Embryonic facial prominence (tissue), 1 donor: ENCODE results near the gene GCSAML.
"Not testable (repeated sequence)": the region's sequence is repeated elsewhere in the genome, so short reads cannot be mapped to it uniquely, and the experiment has no call there.

ENCODE experiments used
- DNase-seq: peaks from one replicate; pipeline ENCODE4 v3.0.0-alpha.2; 2016; ENCODE audit errors: extremely low spot score

The GCSAML gene

GRCh38 chr1:247548769-247549182, at the start of gene GCSAML:
Gene GCSAML (plus strand): TSS chr1:247549134. CDS start chr1:247549192, 58 bp downstream.
- no peak for DNase-seq

GRCh38 chr1:247500865-247501264, 48.1 kb upstream of the GCSAML start:
- no peak for DNase-seq

DNA sequence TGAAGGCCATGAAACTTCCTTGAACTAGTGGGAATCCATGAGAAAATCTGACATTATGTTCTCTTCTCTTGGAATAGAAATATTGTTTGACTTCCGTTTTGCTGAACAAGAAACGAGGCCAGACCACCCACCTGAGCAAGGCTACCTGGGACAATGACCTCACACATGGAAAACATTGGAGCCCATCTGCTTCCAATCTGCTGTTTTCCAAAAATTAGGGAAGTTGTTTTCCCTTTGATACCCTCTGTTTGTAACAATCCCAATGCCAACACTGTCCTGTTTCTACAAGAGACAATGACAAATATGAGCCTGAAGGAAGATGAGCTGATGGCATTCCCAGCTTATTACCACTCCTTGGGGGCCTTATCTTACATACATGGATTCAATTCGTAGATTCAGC, 42.1 kb upstream of the GCSAML start:
- no peak for DNase-seq

DNA sequence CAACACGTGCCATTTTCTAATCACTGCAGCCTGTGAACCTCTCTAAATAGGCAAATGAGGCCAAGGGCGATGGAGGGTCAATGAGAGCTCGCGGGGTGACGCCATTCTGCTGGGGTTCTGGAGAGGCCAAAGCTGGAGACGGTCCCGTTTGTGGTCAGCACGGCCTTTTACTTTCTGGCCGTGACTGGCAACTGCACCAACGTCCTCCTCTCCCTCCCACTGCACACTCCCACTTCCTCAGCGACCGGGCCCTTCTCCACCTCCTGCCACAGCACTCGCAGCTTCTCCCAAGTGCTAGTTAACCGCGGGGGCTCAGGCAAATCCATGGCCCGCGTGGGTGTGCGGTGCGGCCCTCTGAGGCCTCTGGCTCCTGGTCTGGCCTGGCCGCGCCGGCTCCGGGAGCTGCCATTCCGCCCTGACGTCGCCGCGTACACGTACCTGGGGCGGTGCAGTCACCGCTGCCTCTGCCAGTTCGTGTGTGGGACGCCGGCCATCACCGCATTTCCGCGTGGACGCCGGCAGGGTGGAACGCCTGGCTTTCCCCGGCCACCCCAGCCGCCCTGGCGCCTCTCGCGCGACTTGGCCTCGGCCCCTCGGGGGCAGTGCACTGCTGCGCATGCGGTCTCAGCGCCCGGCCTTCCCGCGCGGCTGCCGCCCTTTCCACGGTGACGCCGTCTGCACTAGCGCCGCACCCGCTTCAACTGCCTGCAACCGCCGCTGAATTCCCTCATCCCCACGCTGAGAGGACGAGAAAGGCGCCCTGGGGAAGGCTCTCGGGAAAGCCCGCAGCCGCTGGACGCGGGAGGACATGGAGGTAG, 30.9 kb upstream of the GCSAML start:
- no peak for DNase-seq

DNA sequence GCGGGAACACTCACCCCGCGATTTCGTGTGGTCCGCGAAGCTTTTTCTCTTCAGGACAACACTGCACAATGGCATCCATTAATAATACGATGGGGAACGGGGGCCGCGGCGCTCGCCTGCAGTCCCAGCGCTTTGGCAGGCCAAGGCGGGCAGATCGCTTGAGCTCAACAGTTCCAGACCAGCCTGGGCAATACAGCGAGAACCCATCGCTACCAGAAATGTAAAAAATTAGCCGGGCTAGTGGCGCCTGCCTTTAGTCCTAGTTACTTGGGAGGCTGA, 30.4 kb upstream of the GCSAML start:
- no peak for DNase-seq

GRCh38 chr1:247521886-247522285, 27.0 kb upstream of the GCSAML start:
- DNase-seq, result not testable (repeated sequence)

DNA sequence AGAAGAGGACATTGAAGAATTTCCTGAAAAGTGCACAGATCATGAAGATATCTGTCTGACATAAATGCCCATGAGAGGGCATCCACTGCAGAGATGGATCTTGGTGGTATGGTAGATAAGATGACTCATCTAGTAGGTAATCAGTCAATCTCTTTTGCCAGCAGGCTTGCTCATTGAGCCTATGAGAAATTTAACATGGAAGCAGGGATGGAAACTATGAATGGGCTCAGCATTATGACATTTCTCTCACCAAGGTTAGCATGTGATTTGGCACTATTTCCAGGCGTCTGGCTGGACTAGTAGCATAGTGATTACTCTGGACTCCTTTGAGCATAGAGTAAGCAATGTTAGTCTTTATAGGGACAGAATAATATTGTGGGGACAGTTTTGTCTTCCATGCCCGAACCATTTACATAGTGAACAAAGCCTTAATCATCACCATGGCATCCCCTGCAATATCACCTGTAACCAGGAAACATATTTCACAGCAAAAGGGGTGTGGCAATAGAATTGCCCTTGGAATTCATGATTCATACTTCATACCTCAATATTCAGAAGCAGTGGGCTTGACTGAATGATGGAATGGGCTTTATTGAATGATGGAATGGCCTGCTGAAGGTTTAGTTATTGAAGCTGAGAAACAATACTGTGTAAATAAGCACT, 20.0 kb upstream of the GCSAML start:
- no peak for DNase-seq

GRCh38 chr1:247529771-247530355, 19.1 kb upstream of the GCSAML start:
- no peak for DNase-seq

DNA sequence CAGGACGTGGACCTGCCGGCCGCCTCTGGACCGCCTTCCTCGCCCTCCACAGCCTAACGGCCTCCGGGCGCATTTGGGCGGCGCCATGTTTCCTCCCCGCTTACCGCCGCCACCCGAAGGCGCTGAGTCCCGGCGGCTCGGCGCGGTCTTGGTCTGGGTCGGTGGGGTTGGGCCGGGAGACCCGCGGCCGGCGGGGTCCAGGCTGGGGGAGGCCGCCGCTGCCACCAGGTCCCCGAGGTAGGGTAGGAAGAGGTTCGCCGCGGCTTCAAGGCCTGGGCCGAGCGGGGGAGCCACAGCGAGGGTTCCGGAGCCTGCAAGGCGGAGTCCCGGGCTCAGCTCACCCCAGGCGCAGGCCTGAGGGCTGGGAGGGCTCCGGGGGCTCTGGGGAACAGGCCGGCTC, 18.1 kb upstream of the GCSAML start:
- DNase-seq, result no peak

GRCh38 chr1:247531937-247532336, 17.0 kb upstream of the GCSAML start:
- DNase-seq, result no peak

DNA sequence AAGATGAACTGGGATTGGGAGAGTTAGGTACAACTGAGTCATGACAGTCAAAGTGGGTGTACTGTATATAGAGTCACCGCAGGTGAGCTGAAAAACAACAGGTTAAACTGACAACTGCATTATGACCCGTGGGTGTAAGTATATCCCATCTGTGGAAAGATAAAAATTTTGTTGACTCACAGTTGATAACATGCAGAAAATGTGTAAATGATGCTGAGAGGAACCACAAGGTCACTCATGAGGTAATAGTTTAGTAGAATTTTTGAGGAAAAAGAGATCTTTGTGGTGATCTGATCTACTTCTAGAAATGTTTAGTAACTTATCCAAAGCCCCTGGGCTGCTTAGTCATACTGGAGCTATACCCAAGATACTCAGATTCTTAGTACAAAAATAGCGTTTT, 13.5 kb upstream of the GCSAML start:
- no peak for DNase-seq

GRCh38 chr1:247536340-247536739, 12.6 kb upstream of the GCSAML start, which contains the start of gene OR2C3:
Gene OR2C3 (minus strand): TSS chr1:247536440. CDS start chr1:247532511, 3,929 bp downstream.
- DNase-seq, result no peak

- DNase-seq, result no peak
Observed at GRCh38 chr1:247538561-247538960, 10.4 kb upstream of the GCSAML start.

- no peak for DNase-seq
Observed at GRCh38 chr1:247539215-247539614, 9.7 kb upstream of the GCSAML start.

GRCh38 chr1:247540581-247540980, 8.4 kb upstream of the GCSAML start:
- DNase-seq, result no peak

GRCh38 chr1:247542811-247543210, 6.1 kb upstream of the GCSAML start:
- no peak for DNase-seq

DNA sequence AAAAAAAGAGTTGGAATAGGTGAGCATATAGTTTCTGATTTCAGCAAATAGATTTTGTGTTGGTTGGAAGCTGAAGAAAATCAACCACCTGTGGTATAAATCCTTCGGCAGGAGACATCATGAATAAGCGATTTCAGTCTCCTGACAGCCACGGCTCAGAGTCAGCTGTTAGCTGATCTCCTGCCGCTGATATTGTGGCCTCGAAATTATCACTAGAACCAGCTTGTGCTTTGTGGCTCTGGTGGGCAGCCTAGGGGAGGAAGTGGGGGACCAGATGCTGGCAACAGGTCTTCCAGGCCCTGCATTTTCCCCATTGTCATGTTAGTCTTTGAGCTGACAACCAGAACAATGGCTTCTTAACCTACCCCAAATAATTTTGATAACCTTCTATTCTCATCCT, 842 bp upstream of the GCSAML start:
- DNase-seq, result no peak

DNA sequence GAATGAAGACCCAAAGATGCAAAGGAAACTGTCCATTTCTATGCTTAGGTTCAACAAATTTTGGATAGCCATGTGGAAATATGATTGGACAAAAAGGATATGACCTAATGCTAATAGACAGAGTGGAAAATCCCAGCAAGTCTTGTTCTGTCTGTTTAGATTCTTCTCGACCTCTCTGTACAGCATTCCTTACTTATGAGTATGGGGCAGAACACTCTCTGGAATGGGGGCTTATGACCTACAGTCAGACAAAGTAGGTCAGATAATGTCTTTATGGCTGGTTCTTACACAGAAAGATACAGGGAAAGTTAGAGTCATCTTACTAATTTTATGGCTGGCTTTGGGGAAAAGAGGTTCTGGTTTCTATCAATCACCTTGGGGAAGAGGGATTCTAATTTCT, 2.8 kb downstream of the GCSAML start:
- no peak for DNase-seq

- no peak for DNase-seq
Observed at GRCh38 chr1:247552231-247552630, 3.3 kb downstream of the GCSAML start.

DNA sequence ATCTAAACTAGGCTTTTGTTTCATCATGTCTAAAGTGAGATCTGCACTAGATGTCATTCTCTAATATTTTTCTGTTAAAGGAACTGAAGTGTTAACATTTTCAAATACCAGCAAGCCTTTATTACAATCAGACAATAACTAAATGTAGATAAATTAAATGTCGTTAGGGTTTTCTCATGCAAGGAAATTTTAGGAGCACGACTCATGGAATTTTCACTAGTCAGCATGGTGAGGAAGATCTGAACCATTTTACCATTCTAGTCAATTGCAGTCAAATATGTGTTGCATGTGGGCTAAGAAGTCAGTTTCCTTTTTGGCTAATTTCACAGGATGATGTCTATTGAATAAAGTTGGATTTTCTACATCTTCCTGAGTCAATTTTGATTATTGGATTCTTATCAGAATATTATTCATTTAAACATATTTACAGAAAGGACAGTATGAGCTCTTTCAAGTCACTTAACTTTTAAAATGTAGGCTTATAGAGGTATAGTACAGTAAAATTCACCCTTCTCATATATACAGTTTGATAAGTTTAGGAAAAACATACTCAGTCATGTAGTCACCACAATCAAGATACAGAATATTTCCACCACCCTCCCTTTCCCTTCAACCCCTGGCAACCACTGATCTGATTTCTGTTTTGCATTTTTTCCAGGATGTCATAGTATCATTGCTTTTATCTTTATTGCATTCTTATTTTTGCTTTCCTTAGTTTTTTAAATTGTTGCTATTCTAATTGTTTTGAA, 9.2 kb downstream of the GCSAML start:
- no peak for DNase-seq

- no peak for DNase-seq
Observed at GRCh38 chr1:247561711-247562110, 12.8 kb downstream of the GCSAML start.

- DNase-seq, result no peak
Observed at GRCh38 chr1:247562198-247562597, 13.3 kb downstream of the GCSAML start.
